Measurements from ENCODE around the gene ZNF689. TPM values are rescaled to one million over a fixed set of nuclear protein-coding genes. Genes with fewer than 3 reads are reported as not detected.

Gene ZNF689
- total and polyA plus RNA-seq, 2 of the 4 experiments (the other 2 are of a cell fraction), result 2.7 to 2.9 TPM

GRCh38 chr16:30644334-30644830 is 34.2 kb upstream of the ZNF689 start:
- H2BK20ac ChIP-seq (ENCODE audit: low read depth, low read length), result no peak overlapping the region
- H3K27me3 ChIP-seq (ENCODE audit: control insufficient read depth, insufficient read depth, low read length), result peaks cover 1% of the 10 kb centered on the region; the same call in 1 of the 2 replicates
- H4K91ac ChIP-seq (ENCODE audit: insufficient read depth, low read depth, low read length), result no peak overlapping the region
- no peak overlapping the region for H4K5ac ChIP-seq (ENCODE audit: low read depth, low read length)
- no peak overlapping the region for H3K14ac ChIP-seq (replicated peaks; ENCODE audit: low read depth, low read length)
- no peak for TF ChIP-seq USF2 (IDR thresholded peaks at IDR 0.05; ENCODE audit: low read depth, low read length)
- no peak for TF ChIP-seq CEBPB (IDR thresholded peaks at IDR 0.05; ENCODE audit: low read depth, low read length)
- TF ChIP-seq NFE2L2 (IDR thresholded peaks at IDR 0.05; ENCODE audit: low read depth, low read length), result no peak
- TF ChIP-seq FOS (IDR thresholded peaks at IDR 0.05; ENCODE audit: low read depth, low read length), result no peak
- TF ChIP-seq RFX5 (IDR thresholded peaks at IDR 0.05; ENCODE audit: low read depth, low read length), result no peak
- TF ChIP-seq RAD21 (IDR thresholded peaks at IDR 0.05; ENCODE audit: low read length), result no peak
- no peak for TF ChIP-seq CTCF (conservative IDR thresholded peaks at IDR 0.05; ENCODE audit: low read depth, low read length)
- no peak for TF ChIP-seq MAZ (IDR thresholded peaks at IDR 0.05; ENCODE audit: borderline replicate concordance, low read depth, low read length)
- no peak for TF ChIP-seq MXI1 (IDR thresholded peaks at IDR 0.05; ENCODE audit: borderline replicate concordance, low read depth, low read length)
- no peak for TF ChIP-seq POLR2A (IDR thresholded peaks at IDR 0.05; ENCODE audit: low read depth, low read length)
- TF ChIP-seq SMC3 (IDR thresholded peaks at IDR 0.05; ENCODE audit: low read depth, low read length), result no peak
- no peak for TF ChIP-seq ELK1 (IDR thresholded peaks at IDR 0.05; ENCODE audit: borderline replicate concordance, low read depth, low read length)
- TF ChIP-seq CHD1 (IDR thresholded peaks at IDR 0.05; ENCODE audit: low read depth, low read length), result no peak
- TF ChIP-seq BHLHE40 (IDR thresholded peaks at IDR 0.05; ENCODE audit: low read depth, low read length), result no peak
- dilution Hi-C loops (cut with HindIII; ENCODE audit: low sequenced_read_pairs, unreplicated experiment) (no loop called here), in situ Hi-C loops (cut with MboI; ENCODE audit: low sequenced_read_pairs) (no loop called here), intact Hi-C loops (cut with micrococcal nuclease) (no loop called here)
- no peaks in the 10 kb centered on the region for H4K20me1 ChIP-seq (ENCODE audit: insufficient read depth, low read length)
- CTCF ChIA-PET, result interaction anchor here (0.6 kb wide), 1 partner anchor 54 kb away, joined by 7 read pairs; no protein-coding TSS in a partner anchor
- ATAC-seq (ENCODE audit: low read depth), result no peak
- H2BK15ac ChIP-seq (ENCODE audit: low read depth, low read length), result no peak overlapping the region
- WGBS, 2 experiments (ENCODE audit: extremely low coverage in 2 of 2, insufficient read length in 1 of 2), result 81% methylated on average over 3 of the region's 4 CpGs; no CpG with 5 or more reads in 1 of the 2 experiments
- no peak overlapping the region for H2BK5ac ChIP-seq (ENCODE audit: low read depth, low read length, poor library complexity, severe bottlenecking)
- H3K9ac ChIP-seq (ENCODE audit: low read depth, low read length), result no peak overlapping the region
- no peak overlapping the region for H3K4me2 ChIP-seq (ENCODE audit: low read depth, low read length)
- H2AK5ac ChIP-seq (ENCODE audit: low read depth, low read length), result no peak overlapping the region
- no peak overlapping the region for H3K4me3 ChIP-seq (ENCODE audit: insufficient read depth, low read depth, low read length)
- BruUV-seq (replicated peaks), result no TSS peak
- H3K4ac ChIP-seq (ENCODE audit: low read depth, low read length), result no peak overlapping the region
- H4K8ac ChIP-seq (ENCODE audit: low read depth in 2 of 2, low read length in 2 of 2), result no peak overlapping the region
- no peaks in the 10 kb centered on the region for H3K9me3 ChIP-seq (ENCODE audit: control insufficient read depth, insufficient read depth, low read length)
- H3K9me1 ChIP-seq (ENCODE audit: insufficient read depth, low read length), result peaks cover 3% of the 10 kb centered on the region; the same call in 1 of the 2 replicates
- H3K23ac ChIP-seq (ENCODE audit: low read depth, low read length), result no peak overlapping the region
- H3K36me3 ChIP-seq (ENCODE audit: control insufficient read depth, insufficient read depth, low read length), result no peaks in the 10 kb centered on the region
- H3K56ac ChIP-seq (ENCODE audit: extremely low read depth, insufficient read depth, low read length), result no peak overlapping the region
- no peak overlapping the region for H3K18ac ChIP-seq (ENCODE audit: low read depth, low read length)
- H2AFZ ChIP-seq (replicated peaks; ENCODE audit: low read length, poor library complexity), result no peak overlapping the region
- H3K79me1 ChIP-seq (ENCODE audit: low read depth in 1 of 2, low read length in 2 of 2), result no peaks in the 10 kb centered on the region
- no peak overlapping the region for H3K27ac ChIP-seq (ENCODE audit: insufficient read depth, low read length)
- DNase-seq, result no peak
- H2AK9ac ChIP-seq (replicated peaks; ENCODE audit: low read depth, low read length, poor library complexity), result no peak overlapping the region
- no peak overlapping the region for H2BK120ac ChIP-seq (ENCODE audit: low read depth, low read length)
- POLR2A ChIA-PET (ENCODE audit: unreplicated experiment), result no interaction called here
- no peaks in the 10 kb centered on the region for H3K4me1 ChIP-seq (ENCODE audit: control insufficient read depth, insufficient read depth, low read length)

Data from IMR-90 (cell line).